HG03064 (cell line): ENCODE data around the gene NFKB1.
"Not testable (repeated sequence)": the region's sequence is repeated elsewhere in the genome, so short reads cannot be mapped to it uniquely, and the experiment has no call there.

Experiments used
- ATAC-seq: cut with Tn5 transposase; IDR thresholded peaks from one replicate; pipeline ENCODE4 v1.9.1; 2021; ENCODE audit warnings: low read depth; ENCODE audit not compliant: unreplicated experiment

The NFKB1 gene, protein sequence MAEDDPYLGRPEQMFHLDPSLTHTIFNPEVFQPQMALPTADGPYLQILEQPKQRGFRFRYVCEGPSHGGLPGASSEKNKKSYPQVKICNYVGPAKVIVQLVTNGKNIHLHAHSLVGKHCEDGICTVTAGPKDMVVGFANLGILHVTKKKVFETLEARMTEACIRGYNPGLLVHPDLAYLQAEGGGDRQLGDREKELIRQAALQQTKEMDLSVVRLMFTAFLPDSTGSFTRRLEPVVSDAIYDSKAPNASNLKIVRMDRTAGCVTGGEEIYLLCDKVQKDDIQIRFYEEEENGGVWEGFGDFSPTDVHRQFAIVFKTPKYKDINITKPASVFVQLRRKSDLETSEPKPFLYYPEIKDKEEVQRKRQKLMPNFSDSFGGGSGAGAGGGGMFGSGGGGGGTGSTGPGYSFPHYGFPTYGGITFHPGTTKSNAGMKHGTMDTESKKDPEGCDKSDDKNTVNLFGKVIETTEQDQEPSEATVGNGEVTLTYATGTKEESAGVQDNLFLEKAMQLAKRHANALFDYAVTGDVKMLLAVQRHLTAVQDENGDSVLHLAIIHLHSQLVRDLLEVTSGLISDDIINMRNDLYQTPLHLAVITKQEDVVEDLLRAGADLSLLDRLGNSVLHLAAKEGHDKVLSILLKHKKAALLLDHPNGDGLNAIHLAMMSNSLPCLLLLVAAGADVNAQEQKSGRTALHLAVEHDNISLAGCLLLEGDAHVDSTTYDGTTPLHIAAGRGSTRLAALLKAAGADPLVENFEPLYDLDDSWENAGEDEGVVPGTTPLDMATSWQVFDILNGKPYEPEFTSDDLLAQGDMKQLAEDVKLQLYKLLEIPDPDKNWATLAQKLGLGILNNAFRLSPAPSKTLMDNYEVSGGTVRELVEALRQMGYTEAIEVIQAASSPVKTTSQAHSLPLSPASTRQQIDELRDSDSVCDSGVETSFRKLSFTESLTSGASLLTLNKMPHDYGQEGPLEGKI

DNA sequence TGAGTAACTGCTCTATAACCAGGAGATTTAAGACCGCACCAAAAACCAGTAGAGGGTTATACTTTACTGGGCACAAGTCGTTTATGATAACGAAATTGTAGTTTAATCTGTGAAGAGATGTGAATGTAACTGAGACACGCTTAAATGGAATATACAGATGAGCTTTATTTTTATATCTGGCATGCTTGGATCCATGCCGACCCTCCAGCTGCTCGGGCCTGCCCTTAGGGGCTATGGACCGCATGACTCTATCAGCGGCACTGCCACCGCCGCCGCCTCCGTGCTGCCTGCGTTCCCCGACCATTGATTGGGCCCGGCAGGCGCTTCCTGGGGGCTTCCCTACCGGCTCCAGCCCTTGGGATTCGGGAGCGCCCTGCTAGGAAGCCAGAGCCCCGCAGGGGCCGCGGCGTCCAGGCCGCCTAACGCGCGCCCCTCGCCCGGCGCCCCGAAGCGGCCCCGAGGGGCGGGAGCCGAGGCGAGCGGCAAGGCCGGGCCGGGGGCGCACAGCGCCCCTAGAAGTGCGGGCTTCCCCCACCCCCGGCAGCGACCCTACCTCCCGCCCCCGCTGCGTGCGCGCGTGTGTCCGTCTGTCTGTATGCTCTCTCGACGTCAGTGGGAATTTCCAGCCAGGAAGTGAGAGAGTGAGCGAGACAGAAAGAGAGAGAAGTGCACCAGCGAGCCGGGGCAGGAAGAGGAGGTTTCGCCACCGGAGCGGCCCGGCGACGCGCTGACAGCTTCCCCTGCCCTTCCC lies at the start of gene NFKB1:
TSS of gene NFKB1 (plus strand) at position 664 of the 751 bp plus-strand sequence. CDS start 24,160 bp downstream, outside the sequence.
- ATAC-seq = peak; percentile 51

DNA sequence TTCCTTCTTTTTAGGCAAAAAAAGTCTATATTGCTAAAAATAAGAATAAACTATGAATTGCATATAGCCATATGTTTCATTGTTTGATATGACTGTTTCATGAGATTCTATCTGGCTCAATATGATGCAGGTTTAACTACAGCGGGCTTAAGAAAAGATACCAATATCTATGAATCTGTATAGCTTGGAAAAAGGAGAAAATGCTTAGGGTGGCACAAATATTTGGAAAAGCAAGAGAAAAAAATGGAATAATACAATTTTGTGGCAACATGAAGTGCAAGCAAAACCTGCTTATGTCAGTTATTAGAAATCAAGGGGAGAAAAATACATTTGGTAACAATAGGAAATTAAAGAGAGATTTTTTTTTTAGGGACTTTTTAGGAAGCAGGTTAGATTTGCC lies 48.3 kb upstream of the NFKB1 start:
- ATAC-seq = no peak

DNA sequence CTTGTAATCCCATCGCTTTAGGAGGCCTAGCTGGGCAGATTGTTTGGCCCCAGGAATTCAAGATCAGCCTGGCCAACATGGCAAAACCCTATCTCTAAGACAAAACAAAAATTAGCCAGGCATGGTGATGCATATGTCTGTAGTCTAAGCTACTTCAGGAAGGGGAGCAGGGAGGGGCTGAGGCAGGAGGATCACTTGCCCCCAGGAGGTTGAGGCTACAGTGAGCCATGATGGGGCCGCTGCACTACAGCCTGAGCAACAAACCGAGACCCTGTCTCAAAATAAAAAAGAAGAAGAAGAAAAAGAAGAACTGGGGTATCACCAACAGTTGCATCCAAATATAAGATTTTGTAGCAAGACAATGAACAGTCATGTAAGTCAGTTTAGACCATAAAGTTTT lies 47.3 kb upstream of the NFKB1 start:
- ATAC-seq = no peak

DNA sequence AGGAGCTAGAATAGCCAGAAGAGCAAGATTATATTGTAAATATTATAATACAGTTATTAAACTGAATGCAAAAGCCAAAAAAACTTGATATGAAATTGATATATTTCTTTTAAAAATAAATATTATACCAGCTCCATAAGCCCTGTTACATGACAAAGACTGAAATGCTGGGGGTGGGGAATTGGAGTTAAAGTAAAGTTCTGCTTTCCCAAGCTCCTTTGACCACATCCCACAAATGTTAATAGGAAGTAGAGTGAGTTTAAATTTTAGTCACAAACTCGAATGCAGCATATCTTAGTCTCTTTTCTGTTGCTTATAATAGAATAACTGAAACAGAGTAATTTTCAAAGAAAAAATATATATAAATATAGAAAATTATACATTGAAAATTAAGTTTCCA lies 46.9 kb upstream of the NFKB1 start:
- ATAC-seq = no peak

DNA sequence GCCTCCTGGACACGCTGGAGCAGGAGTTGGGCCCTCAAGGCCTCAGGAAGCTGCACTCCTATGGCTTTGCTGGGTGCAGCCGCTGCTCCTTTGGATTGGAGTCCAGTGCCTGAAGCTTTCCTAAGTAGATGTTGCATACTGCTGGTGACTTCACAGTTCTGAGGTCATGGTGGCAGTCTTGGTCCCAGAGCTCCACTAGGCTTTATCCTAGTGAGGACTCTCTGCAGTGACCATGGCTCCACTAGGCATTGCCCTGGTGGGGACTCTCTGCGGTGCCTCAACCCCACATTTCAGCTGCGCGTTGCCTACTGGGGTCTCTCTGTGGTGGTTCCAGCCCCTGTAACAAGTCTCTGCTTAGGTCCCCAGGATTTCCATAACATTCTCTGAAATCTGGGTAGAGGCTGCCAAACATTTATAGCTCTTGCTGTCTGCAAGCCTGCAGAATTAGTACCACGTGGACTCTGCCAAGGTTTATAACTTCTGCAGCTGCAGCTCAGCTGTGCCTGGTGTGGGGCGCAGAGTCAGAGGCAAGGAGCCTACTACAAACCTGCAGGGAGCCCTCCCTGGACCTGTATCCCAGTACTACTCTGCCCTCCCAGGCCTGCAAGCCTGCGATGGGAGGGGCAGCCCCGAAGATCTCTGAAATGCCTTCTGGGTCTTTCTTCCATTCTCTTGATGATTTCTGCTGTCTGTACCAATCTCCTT lies 46.0 kb upstream of the NFKB1 start:
- no peak for ATAC-seq

DNA sequence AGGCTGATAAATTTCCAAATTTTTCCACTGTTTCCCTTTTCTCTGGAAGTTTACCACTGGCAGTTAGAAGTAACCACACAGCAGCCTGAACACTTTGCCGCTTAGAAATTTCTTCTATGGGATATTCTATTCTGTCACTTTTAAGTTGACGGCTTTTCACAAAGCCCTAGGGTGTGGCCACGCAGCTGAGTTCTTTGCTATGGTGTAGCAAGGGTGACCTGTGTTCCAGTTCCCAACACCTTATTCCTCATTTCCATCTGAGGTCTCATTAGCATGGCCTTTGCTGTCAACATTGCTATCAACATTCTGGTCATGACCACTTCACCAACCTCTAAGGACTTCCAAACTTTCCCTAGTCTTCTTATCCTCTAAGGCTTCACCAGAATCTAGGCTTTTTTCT lies 45.4 kb upstream of the NFKB1 start:
- ATAC-seq = no peak

DNA sequence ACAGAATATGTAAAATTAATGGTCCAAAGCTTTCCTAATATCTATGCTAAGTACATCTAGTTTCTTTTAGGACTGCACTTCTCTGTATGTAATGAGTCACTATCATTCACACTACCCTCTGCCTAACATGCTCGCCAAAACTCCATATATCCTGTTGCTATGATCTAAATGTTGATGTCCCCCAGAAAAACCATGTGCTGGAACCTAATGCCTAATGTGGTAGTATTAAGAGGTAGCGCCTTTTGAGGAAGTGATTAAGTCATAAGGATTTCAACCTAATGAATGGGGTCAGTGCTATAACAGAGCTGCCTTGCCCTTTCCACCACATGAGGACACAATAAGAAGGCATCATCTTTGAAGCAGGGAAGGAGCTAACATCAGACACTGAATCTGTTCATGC lies 34.9 kb upstream of the NFKB1 start:
- ATAC-seq = no peak

DNA sequence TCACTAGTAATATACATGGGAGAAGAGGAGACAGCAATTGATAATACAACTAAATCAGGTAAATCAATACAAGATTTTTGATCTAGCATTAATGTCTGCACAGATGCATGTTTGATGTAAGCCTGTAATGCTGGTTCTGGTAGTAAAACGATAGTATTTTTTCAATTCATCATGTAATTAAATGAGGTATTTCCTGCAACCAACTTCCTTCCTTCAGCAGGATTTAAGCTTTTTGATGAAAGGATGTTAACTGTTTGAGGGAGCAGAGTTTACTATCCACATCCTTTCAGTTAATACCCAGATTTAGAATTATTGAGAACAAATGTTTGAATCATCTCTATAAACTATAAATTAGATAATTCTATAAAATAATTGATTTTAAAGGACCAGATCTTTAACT lies 31.4 kb upstream of the NFKB1 start:
- no peak for ATAC-seq

DNA sequence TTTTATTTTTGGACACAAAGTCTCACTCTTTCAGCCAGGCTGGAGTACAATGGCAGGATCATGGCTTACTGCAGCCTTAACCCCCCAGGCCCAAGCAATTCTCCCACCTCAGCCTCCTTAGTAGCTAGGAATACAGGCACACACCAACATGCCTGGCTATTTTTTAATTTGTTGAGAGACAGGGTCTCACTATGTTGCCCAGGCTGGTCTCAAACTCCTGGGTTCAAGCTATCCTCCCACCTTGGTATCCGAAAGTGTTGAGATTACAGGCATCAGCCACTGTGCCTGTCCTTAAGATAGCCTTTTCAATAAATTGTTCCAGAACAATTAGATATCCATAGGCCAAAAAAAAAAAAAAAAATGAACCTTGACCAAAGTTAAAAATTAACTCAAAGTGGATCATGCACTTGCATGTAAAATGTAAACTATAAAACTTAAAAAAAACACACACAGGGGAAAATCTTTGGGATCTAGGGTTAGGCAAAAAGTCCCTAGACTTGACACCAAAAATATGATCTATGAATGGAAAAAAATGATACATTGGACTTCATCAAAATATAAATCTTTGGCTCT lies 28.6 kb upstream of the NFKB1 start:
- ATAC-seq = no peak

DNA sequence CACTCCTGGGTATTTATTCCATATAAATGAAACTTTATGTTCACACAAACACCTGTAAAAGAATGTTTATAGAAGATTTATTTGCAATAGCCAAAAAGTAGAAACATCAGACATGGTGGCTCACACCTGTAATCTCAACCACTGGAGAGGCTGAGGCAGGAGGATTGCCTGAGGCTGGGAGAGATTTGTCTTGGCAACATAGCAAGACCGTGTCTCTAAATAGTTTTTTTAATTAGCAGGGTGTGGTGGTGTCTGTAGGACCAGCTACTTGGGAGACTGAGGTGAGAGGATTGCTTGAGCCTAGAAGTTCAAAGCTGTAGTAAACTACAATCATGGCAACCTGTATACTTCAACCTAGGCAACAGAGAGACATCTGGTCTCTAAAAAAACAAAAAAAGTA lies 27.7 kb upstream of the NFKB1 start:
- no peak for ATAC-seq

DNA sequence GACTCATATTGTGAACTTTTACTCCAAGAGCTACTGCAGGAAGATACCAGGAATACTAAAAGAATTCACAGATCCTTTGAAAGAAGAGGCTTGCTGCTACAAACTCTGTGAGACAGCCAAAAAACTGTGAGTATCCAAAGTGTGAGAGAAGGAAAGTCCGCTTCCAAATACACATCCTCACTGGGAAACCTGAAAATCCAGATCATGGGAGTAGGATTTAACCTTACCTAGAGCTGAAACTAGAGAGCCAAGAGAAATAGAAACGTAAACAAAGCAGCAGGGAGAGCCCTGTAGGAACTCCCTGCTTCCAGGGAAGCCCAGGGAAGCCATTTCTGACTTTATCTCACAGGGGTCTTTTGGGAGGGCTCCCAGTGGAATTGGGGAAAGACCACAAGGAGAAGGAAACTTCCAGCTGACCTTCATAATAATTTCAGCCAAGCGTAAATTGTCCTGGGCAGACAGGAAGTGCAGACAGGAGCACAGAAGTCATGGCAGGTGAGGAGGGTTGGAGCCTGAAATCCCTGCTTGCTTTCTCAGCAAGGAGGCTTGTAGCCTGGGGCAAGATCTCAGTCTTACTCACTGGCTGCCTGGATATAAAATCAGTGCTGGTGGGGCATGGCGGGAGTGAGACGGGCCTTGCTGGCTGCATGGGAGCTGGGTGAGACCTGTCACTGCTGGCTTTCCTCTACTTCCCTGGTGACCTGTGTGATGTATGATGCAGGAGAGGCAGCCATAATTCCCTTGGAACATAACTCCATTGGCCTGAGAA lies 26.2 kb upstream of the NFKB1 start:
- ATAC-seq = no peak

DNA sequence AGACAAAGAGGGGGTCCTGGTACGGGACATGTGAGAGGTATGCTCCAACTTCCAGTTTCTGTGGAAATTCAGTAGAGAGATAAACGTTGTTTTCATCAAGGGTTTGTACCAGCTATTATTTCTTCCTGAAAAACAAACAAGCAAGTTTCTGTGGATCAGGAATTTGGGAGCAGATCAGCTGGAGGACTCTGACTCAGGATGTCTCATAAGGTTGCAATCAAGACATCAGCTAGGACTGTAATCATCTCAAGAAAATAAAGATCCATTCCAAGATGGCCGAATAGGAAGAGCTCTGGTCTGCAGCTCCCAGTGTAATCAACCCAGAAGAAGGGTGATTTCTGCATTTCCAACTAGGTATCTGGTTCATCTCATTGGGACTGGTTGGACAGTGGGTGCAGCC lies 23.5 kb upstream of the NFKB1 start:
- ATAC-seq = no peak

DNA sequence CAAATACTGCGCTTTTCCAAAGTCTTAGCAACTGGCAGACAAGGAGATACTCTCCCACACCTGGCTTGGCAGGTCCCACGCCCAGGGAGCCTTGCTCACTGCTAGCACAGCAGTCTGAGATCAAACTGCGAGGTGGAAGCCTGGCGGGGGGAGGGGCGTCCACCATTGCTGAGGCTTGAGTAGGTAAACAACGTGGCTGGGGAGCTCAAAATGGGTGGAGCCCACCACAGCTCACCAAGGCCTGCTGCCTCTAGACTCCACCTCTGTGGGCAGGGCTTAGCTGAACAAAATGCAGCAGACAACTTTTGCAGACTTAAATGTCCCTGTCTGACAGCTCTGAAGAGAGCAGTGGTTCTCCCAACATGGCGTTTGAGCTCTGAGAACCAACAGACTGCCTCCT lies 23.0 kb upstream of the NFKB1 start:
- ATAC-seq = no peak

DNA sequence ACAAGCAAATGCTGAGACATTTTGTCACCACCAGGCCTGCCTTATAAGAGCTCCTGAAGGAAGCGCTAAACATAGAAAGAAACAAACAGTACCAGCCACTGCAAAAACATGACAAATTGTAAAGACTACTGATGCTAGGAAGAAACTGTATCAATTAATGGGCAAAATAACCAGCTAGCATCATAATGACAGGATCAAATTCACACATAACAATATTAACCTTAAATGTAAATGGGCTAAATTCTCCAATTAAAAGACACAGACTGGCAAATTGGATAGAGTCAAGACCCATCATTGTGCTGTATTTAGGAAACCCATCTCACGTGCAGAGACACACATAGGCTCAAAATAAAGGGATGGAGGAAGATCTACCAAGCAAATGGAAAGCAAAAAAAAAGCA lies 21.3 kb upstream of the NFKB1 start:
- not testable (repeated sequence) for ATAC-seq

DNA sequence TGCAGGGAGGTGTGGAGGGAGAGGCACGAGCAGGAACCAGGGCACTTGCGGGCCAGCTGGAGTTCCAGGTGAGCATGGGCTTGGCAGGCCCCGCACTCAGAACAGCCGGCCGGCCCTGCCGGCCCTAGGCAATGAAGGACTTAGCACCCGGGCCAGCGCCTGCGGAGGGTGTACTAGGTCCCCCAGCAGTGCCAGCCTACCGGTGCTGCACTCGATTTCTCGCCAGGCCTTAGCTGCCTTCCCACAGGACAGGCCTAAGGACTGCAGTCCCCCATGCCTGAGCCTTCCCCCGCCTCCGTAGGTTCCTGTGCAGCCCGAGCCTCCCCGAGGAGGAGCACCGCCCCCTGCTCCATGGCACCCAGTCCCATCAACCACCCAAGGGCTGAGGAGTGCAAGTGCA lies 18.0 kb upstream of the NFKB1 start:
- no peak for ATAC-seq

DNA sequence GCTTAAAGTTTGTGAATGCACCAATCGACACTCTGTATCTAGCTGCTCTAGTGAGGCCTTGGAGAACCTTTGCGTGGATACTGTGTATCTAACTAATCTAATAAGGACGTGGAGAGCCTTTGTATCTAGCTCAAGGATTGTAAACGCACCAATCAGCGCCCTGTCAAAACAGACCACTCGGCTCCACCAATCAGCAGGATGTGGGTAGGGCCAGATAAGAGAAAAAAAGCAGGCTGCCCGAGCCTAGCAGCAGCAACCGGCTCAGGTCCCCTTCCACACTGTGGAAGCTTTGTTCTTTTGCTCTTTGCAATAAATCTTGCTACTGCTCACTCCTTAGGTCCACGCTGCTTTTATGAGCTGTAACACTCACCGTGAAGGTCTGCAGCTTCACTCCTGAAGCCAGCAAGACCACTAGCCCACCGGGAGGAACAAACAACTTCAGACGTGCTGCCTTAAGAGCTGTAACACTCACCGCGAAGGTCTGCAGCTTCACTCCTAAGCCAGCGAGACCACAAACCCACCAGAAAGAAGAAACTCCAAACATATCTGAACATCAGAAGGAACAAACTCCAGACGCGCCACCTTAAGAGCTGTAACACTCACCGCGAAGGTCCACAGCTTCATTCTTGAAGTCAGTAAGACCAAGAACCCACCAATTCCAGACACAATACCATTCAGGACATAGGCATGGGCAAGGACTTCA lies 17.0 kb upstream of the NFKB1 start:
- ATAC-seq = not testable (repeated sequence)

DNA sequence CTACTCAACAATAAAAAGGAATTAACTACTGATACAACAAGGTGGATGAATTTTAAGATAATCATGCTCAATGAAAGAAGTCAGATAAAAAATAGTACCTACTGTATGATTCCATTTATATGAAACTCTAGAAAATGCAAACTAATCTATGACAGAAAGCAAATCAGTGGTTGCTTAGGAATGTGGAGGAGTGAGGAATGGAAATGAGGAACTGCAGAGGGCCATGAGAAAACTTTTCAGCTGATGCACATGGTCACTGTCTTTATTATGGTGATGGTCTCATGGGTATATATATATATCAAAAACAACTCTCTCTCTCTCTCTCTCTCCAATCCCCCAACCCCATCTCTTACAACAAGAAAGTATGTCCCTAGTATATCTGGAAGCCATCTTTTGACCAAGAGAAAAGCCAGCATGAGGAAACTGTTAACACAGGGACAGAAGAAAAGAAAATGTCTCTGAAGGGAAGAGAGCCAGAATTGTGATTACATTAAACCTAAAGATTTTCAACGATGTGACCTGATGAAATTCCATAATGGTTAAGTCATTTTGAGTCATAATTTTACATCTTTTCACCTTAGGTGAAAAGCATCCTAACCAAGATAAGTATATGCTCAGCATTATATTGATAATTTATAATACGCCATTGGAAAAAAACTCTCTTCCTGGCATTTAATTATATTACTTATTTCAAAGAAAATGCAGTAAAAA lies 8.5 kb upstream of the NFKB1 start:
- no peak for ATAC-seq

DNA sequence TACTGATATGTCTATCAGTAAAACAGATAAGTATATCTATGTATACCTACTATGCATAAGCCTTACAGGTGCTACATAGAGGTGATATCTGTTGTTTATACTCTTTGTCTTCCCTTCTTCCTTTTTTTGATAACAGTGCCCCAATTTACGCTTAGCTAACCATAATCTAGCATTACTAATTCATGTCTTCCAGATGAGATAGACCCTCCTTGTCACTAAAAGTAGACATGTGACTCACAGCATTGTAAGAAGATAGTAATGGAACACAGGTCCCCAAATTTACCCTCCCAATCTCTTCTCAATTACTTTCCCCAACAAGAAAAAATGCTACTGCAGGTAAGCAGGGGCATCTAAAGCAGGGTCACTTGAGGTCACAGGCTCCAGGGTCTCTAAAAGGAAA lies 7.9 kb upstream of the NFKB1 start:
- no peak for ATAC-seq
